Karpas-422 (cell line): ENCODE measurements around the gene WDR91. TPM values are rescaled to one million over a fixed set of nuclear protein-coding genes. Genes with fewer than 3 reads are reported as not detected.

Source experiments
- DNase-seq: peaks from one replicate; pipeline ENCODE4 v3.0.0-alpha.2; 2015
- H2AFZ ChIP-seq: fragments of 200-600 bp; sonication (generic); 2 replicates; pipeline ENCODE4 v1.6.1; 2014; ENCODE audit warnings: antibody characterized with exemption, low read length, mixed read lengths
- H3K27ac ChIP-seq: fragments of 200-600 bp; sonication (generic); 2 replicates; pipeline ENCODE4 v1.5.1; 2014; ENCODE audit warnings: mild to moderate bottlenecking, low read length, moderate library complexity
- H3K27me3 ChIP-seq: fragments of 200-600 bp; sonication (generic); 2 replicates; pipeline ENCODE4 v1.6.1; 2014; ENCODE audit warnings: low read length, mixed read lengths
- H3K36me3 ChIP-seq: fragments of 200-600 bp; sonication (generic); 2 replicates; pipeline ENCODE4 v1.6.1; 2014; ENCODE audit warnings: low read length, mixed read lengths; ENCODE audit not compliant: insufficient read depth
- H3K4me1 ChIP-seq: fragments of 200-600 bp; sonication (generic); 2 replicates; pipeline ENCODE4 v1.6.1; 2014; ENCODE audit warnings: mild to moderate bottlenecking, low read length, mixed read lengths
- H3K4me2 ChIP-seq: fragments of 200-600 bp; sonication (generic); 2 replicates; pipeline ENCODE4 v1.6.1; 2014; ENCODE audit warnings: low read length, low read depth, mild to moderate bottlenecking; ENCODE audit not compliant: poor library complexity, severe bottlenecking
- H3K4me3 ChIP-seq: fragments of 200-600 bp; sonication (generic); 2 replicates; pipeline ENCODE4 v1.5.1; 2014; ENCODE audit warnings: mild to moderate bottlenecking, antibody characterized with exemption, low read length, mixed read lengths
- H3K79me2 ChIP-seq: fragments of 200-600 bp; sonication (generic); 2 replicates; pipeline ENCODE4 v1.6.1; 2014; ENCODE audit warnings: mild to moderate bottlenecking, low read length, mixed read lengths
- H3K9ac ChIP-seq: fragments of 200-600 bp; sonication (generic); 2 replicates; pipeline ENCODE4 v1.6.0; 2014; ENCODE audit warnings: low read length
- H3K9me2 ChIP-seq: fragments of 200-600 bp; sonication (generic), shearing (Covaris generic); replicated peaks from 2 replicates; pipeline ENCODE4 v1.6.0; 2014; ENCODE audit warnings: mild to moderate bottlenecking, low read length, moderate library complexity; ENCODE audit not compliant: insufficient read depth
- H3K9me3 ChIP-seq: fragments of 300-700, 200-600 bp; sonication (generic); 2 replicates; pipeline ENCODE4 v1.6.1; 2014; ENCODE audit warnings: low read length, mixed read lengths
- H4K20me1 ChIP-seq: fragments of 200-600 bp; sonication (generic); 2 replicates; pipeline ENCODE4 v1.6.1; 2014; ENCODE audit warnings: mild to moderate bottlenecking, antibody characterized with exemption, low read length, low read depth; ENCODE audit not compliant: insufficient read depth
- total RNA-seq: library from RNA; depleted of rRNA; stranded (reverse); fragments of >200 nt; shearing (Covaris generic); gene quantifications from 2 replicates; pipeline ENCODE4 v1.2.3, GENCODE V29; 2014; ENCODE audit warnings: low replicate concordance

Gene WDR91
- total RNA-seq, 1 experiment from 2014 or later = 7.8 TPM

DNA sequence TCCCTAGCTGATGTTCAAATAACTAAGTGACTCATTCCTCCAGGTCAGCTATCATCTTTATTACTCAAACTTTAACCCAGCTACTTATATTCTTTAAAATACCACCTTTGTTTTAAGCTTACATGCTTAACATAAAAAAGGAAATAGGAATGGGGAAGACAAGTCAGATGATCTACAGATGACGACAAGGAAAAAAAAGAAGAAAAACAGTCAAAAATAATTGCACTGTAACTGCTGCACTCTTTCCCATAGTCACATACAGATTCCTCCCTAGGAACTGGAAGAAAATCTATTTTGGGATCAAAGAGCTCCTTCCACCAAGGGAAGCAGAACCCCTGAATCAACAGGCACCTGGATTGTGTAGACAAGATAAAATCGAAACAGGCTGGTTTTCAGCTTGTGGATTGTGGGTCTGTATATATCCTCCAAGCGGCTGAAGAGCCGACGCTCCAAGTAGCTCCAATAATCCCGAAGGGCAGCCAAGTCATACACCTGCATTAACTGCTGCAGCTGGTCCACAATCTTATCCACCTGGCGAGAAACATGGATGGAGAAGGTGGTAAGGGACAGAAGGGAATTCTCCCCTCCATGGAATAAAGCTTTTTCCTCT, 2.0 kb downstream of the WDR91 start:
- H3K79me2 ChIP-seq = peaks cover 6% of the 10 kb centered on the region; the same call in 1 of the 2 replicates
- no peak overlapping the region for H3K9ac ChIP-seq
- H3K36me3 ChIP-seq = no peaks in the 10 kb centered on the region

DNA sequence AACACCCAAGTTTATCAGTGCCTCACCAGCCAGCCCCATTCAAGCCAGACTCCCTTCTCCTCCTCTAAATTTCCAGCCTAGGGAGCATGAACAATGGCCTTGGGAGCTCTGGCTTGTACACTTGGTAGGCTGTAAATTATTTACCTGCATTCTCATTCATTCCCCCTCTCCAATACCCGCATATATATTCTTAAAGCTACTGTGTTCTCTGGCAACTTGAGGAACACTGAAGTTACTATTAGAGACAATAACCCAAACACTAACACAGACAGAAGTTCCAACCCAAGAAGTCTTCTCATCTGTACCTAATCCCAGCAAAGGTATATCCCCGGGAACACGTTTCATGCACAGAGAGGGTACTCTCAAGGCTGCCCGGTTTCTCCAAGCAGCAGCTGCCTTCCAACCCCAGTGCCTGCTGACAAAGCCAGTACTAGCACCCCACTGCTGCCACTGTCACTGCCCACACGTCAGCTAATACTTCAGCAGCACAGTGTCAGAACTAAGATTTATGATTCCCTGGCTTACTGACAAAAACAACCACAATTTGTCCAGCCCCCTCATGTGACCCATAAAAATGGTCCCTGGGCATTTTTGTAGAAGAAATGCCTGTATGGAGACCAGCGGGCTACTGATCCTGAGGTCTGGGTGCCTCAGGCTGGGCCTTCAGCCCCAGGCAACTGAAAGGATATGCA, 3.1 kb downstream of the WDR91 start:
- H3K4me3 ChIP-seq = no peak overlapping the region
- peaks cover 6% of the 10 kb centered on the region; the same call in 1 of the 2 replicates for H3K79me2 ChIP-seq
- no peak for DNase-seq
- no peaks in the 10 kb centered on the region for H3K9me2 ChIP-seq
- H3K9ac ChIP-seq = no peak overlapping the region
- no peaks in the 10 kb centered on the region for H3K9me3 ChIP-seq
- no peaks in the 10 kb centered on the region for H3K27me3 ChIP-seq
- H3K4me2 ChIP-seq = no peak overlapping the region
- H2AFZ ChIP-seq = no peak overlapping the region
- peaks cover 21% of the 10 kb centered on the region for H3K4me1 ChIP-seq
- H4K20me1 ChIP-seq = no peaks in the 10 kb centered on the region
- no peaks in the 10 kb centered on the region for H3K36me3 ChIP-seq
- H3K27ac ChIP-seq = no peak overlapping the region

More for the DNA sequence above, 2.0 kb downstream of the WDR91 start:
- no peak for DNase-seq
- H3K9me3 ChIP-seq = no peaks in the 10 kb centered on the region
- no peak overlapping the region for H2AFZ ChIP-seq
- no peak overlapping the region for H3K4me3 ChIP-seq
- peaks cover 19% of the 10 kb centered on the region for H3K4me1 ChIP-seq
- no peaks in the 10 kb centered on the region for H3K9me2 ChIP-seq
- no peak overlapping the region for H3K27ac ChIP-seq
- no peaks in the 10 kb centered on the region for H3K27me3 ChIP-seq
- no peak overlapping the region for H3K4me2 ChIP-seq
- no peaks in the 10 kb centered on the region for H4K20me1 ChIP-seq

DNA sequence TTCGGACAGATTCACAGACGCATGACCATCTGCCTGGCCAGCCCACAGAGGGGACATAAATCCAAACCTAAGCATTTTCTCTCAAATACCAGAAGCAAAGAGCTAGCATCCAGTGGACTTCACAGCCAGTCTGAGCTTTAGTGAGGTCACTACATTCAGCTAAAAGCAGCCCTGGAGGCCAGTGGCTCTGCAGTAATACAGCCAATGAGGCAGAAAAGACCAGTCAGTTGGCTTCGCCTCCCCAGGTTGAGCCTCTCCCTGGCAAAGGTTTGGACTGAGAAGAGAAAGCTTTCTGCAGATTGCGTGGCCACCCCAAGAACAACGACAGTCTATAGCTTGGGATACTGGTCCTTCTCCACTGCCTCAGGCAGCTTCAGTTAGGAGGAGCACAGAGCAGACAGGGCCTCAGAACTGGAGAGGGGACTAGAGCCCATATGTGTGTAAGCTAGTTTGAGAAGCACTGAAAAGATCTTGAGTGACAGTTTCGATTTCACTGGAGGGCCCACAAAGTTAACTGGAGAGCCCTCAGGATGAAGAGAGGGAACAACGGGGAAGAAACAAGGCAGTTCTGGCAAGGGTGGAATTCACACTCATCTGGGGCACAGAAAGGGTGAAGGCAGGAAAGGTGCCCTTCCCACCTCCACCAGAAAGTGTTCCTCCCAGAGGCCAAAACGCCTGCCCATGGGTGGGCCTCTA, 3.8 kb downstream of the WDR91 start:
- Histone ChIP-seq H3K27ac (no peak overlapping the region), H3K27me3 (no peaks in the 10 kb centered on the region), H3K9me3 (no peaks in the 10 kb centered on the region), H3K9me2 (no peaks in the 10 kb centered on the region), H3K4me1 (peaks cover 28% of the 10 kb centered on the region), H4K20me1 (no peaks in the 10 kb centered on the region), H3K4me2 (no peak overlapping the region), H2AFZ (no peak overlapping the region), H3K79me2 (peaks cover 6% of the 10 kb centered on the region; the same call in 1 of the 2 replicates), H3K36me3 (no peaks in the 10 kb centered on the region), H3K4me3 (no peak overlapping the region), H3K9ac (no peak overlapping the region)
- DNase-seq = no peak

DNA sequence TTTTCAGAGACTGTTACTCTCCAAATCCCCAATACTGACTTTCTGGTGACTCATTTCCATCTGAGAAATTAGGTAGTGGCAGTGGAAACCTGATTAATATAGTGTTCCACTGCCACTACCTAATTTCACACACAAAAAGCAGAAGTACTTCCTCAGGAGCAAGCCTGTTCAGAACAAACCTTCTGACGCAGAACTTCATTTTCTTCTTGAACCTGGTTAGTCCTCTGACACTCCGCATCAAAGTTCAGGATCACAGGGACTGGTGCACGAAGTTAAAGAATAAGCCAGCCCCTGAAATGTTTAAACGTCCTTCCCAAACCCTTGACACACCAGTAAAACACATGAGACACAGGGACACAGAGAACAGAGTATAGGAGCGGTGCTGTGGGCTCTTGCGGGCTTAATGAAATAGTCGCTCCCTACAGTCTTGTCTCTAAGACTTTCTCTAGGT, 4.4 kb downstream of the WDR91 start:
- H3K36me3 ChIP-seq = no peaks in the 10 kb centered on the region
- no peaks in the 10 kb centered on the region for H3K27me3 ChIP-seq
- no peaks in the 10 kb centered on the region for H3K9me2 ChIP-seq
- no peak overlapping the region for H3K4me2 ChIP-seq
- H3K4me1 ChIP-seq = peaks cover 31% of the 10 kb centered on the region
- no peak overlapping the region for H3K9ac ChIP-seq
- no peak overlapping the region for H2AFZ ChIP-seq
- H3K27ac ChIP-seq = no peak overlapping the region
- H3K79me2 ChIP-seq = peaks cover 6% of the 10 kb centered on the region; the same call in 1 of the 2 replicates
- DNase-seq = no peak
- no peaks in the 10 kb centered on the region for H3K9me3 ChIP-seq
- no peak overlapping the region for H3K4me3 ChIP-seq
- H4K20me1 ChIP-seq = no peaks in the 10 kb centered on the region

DNA sequence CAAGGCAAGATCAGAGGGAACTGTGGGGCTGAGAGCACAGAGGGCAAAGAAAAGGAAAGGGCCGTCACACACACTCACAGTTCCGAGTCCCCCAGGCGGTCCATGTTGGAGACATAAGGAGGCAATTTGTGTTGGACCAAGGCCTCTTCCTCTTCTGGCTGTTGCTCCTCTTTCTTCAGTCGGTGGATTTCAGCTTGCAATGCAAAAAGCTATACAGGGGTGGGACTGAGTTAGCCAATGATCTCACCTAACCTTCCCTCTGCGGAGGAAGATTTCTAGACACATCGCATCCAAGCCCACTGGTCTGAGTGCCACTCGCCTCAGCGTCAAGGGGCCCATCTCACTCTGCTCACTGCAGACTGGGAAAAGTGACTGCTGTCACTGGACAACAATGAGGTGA, 5.5 kb downstream of the WDR91 start:
- H3K4me2 ChIP-seq = no peak overlapping the region
- peaks cover 3% of the 10 kb centered on the region; the same call in 1 of the 2 replicates for H3K36me3 ChIP-seq
- no peak for DNase-seq
- no peak overlapping the region for H3K27ac ChIP-seq
- H3K9ac ChIP-seq = no peak overlapping the region
- H3K27me3 ChIP-seq = no peaks in the 10 kb centered on the region
- H2AFZ ChIP-seq = no peak overlapping the region
- H3K9me2 ChIP-seq = no peaks in the 10 kb centered on the region
- H3K4me1 ChIP-seq = peaks cover 28% of the 10 kb centered on the region
- H3K9me3 ChIP-seq = no peaks in the 10 kb centered on the region
- H3K4me3 ChIP-seq = no peak overlapping the region
- peaks cover 6% of the 10 kb centered on the region; the same call in 1 of the 2 replicates for H3K79me2 ChIP-seq
- no peaks in the 10 kb centered on the region for H4K20me1 ChIP-seq

DNA sequence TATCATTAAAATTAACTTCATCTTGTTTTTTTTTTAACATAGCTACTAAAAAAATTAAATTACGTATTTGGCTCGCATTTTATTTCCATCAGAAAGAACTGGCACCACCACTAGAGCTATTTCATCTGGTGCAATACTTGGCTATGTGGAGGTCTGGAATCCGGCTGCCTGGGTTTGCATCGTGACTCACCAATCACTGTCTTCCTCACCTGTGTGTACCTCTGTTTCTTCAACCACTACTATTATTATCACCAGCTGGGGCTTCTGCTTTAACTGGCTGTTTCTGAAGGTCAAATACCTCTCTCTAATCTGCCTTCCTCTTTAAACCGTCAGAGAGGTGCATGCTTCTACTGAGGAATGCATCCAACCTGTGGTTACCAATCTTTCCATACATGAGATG, 6.5 kb downstream of the WDR91 start:
- H4K20me1 ChIP-seq = no peaks in the 10 kb centered on the region
- peaks cover 3% of the 10 kb centered on the region; the same call in 1 of the 2 replicates for H3K36me3 ChIP-seq
- no peaks in the 10 kb centered on the region for H3K27me3 ChIP-seq
- H3K4me2 ChIP-seq = no peak overlapping the region
- no peak overlapping the region for H3K4me3 ChIP-seq
- H3K9me3 ChIP-seq = no peaks in the 10 kb centered on the region
- no peaks in the 10 kb centered on the region for H3K9me2 ChIP-seq
- DNase-seq = no peak
- no peak overlapping the region for H3K9ac ChIP-seq
- H2AFZ ChIP-seq = no peak overlapping the region
- H3K27ac ChIP-seq = no peak overlapping the region
- peaks cover 21% of the 10 kb centered on the region for H3K4me1 ChIP-seq
- H3K79me2 ChIP-seq = no peaks in the 10 kb centered on the region

DNA sequence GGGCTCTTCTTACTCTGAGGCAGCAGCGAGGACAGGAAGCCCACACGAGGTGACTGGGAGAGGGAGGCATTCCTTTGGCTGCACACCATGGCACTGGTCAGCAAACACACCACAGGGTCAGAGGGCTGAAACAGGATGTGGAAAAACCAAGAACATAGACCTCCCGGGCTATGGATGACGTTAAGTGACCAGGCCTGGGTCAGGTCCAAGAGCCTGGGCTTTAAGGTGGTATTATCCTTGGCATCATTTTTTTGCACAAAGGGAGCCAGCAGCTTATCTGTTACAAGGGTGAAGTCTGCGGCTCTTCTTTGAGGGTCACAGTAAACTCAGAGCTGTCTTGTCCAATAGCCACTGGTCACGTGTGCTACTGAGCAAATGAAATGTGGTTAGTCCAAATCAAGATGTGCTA, 7.0 kb downstream of the WDR91 start:
- no peaks in the 10 kb centered on the region for H3K9me2 ChIP-seq
- no peak overlapping the region for H3K4me3 ChIP-seq
- DNase-seq = no peak
- no peaks in the 10 kb centered on the region for H3K9me3 ChIP-seq
- H3K27ac ChIP-seq = no peak overlapping the region
- H3K36me3 ChIP-seq = peaks cover 3% of the 10 kb centered on the region; the same call in 1 of the 2 replicates
- H3K4me1 ChIP-seq = peaks cover 20% of the 10 kb centered on the region
- no peak overlapping the region for H3K4me2 ChIP-seq
- H3K79me2 ChIP-seq = no peaks in the 10 kb centered on the region
- no peaks in the 10 kb centered on the region for H3K27me3 ChIP-seq
- H4K20me1 ChIP-seq = no peaks in the 10 kb centered on the region
- H2AFZ ChIP-seq = no peak overlapping the region
- no peak overlapping the region for H3K9ac ChIP-seq

DNA sequence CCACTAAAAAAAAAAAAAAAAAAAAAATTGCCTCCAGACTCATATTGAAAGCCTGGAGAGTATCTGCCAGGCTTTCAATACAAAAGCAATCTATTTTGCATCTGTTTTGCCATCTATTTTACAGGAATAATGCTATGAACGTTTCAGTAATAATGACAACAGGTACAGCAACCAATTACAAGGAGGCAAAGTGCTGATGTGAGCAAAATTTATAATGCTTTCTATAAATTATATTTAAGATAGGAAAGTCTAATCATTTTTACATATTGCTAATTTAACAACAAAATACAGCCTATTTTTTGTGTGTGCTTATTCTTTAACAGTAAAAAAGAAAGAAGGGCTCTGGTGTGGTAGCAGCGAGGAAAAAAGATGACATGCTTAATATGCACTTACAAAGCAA, 10.0 kb downstream of the WDR91 start:
- H2AFZ ChIP-seq = no peak overlapping the region
- H3K9me3 ChIP-seq = no peaks in the 10 kb centered on the region
- H3K36me3 ChIP-seq = peaks cover 8% of the 10 kb centered on the region; the same call in 1 of the 2 replicates
- no peaks in the 10 kb centered on the region for H3K79me2 ChIP-seq
- H3K4me2 ChIP-seq = no peak overlapping the region
- no peaks in the 10 kb centered on the region for H4K20me1 ChIP-seq
- DNase-seq = no peak
- no peak overlapping the region for H3K27ac ChIP-seq
- H3K9ac ChIP-seq = no peak overlapping the region
- H3K4me1 ChIP-seq = peaks cover 46% of the 10 kb centered on the region
- no peak overlapping the region for H3K4me3 ChIP-seq
- no peaks in the 10 kb centered on the region for H3K9me2 ChIP-seq
- H3K27me3 ChIP-seq = no peaks in the 10 kb centered on the region
